Calu3 (cell line): ENCODE data around the gene CCDC69. TPM values are rescaled to one million over a fixed set of nuclear protein-coding genes. Genes with fewer than 3 reads are reported as not detected.

ENCODE experiments used
- BruUV-seq: library from RNA; stranded (reverse); fragments of 400-500 nt; replicated peaks from 2 replicates; lab custom pipeline; 2021; lab: Mats Ljungman, UMichigan
- CTCF ChIA-PET: fragments of 300-600 bp; sonication (Branson Sonifier 250); formaldehyde crosslinking; loops from one replicate; lab custom pipeline; 2022; ENCODE audit warnings: antibody characterized with exemption; lab: Charles Lee
- DNase-seq: peaks from one replicate; pipeline ENCODE4 v3.0.0; 2022
- H3K27ac Mint-ChIP-seq: one replicate; pipeline ENCODE4 v1.8.0; 2022; ENCODE audit warnings: mixed read lengths; ENCODE audit not compliant: unreplicated experiment
- H3K27me3 Mint-ChIP-seq: one replicate; pipeline ENCODE4 v1.8.0; 2022; ENCODE audit warnings: mixed read lengths; ENCODE audit not compliant: unreplicated experiment
- H3K36me3 Mint-ChIP-seq: one replicate; pipeline ENCODE4 v1.8.0; 2022; ENCODE audit warnings: mild to moderate bottlenecking, moderate library complexity, mixed read lengths; ENCODE audit not compliant: insufficient read depth, unreplicated experiment
- H3K4me1 Mint-ChIP-seq: one replicate; pipeline ENCODE4 v1.8.0; 2022; ENCODE audit warnings: mild to moderate bottlenecking, low read depth, mixed read lengths; ENCODE audit not compliant: unreplicated experiment
- H3K4me3 Mint-ChIP-seq: one replicate; pipeline ENCODE4 v1.8.0; 2022; ENCODE audit warnings: mild to moderate bottlenecking, low read depth, moderate library complexity, mixed read lengths; ENCODE audit not compliant: unreplicated experiment
- H3K9me3 Mint-ChIP-seq: one replicate; pipeline ENCODE4 v1.8.0; 2022; ENCODE audit warnings: low read depth, mixed read lengths; ENCODE audit not compliant: unreplicated experiment
- CTCF ChIP-seq: fragments of 200-600 bp; IDR thresholded peaks from one replicate; pipeline ENCODE4 v1.8.0; 2022; ENCODE audit warnings: antibody characterized with exemption; ENCODE audit not compliant: unreplicated experiment
- intact Hi-C: fragments of 100-400 bp; cut with micrococcal nuclease; formaldehyde crosslinking; loops from one replicate; pipeline ENCODE4 v1.10.0; 2022; ENCODE audit not compliant: unreplicated experiment
- total RNA-seq: library from RNA; stranded (reverse); gene quantifications from 2 replicates; pipeline ENCODE4 v1.2.3, GENCODE V29; 2022

The CCDC69 gene
- total RNA-seq, 1 experiment from 2014 or later, result 1.0 TPM

- peaks cover 21% of the 10 kb centered on the region for H3K27me3 Mint-ChIP-seq
- no peak overlapping the region for H3K4me3 Mint-ChIP-seq
- H3K9me3 Mint-ChIP-seq, result no peaks in the 10 kb centered on the region
- intact Hi-C loops, result loop anchor here (5.0 kb wide), 1 partner anchor 78 kb away; no protein-coding TSS in a partner anchor
- H3K27ac Mint-ChIP-seq, result no peak overlapping the region
- CTCF ChIA-PET, result no interaction called here
- TF ChIP-seq CTCF, result no peak
- no TSS peak for BruUV-seq
- no peak for DNase-seq
- peaks cover 7% of the 10 kb centered on the region for H3K36me3 Mint-ChIP-seq
- no peaks in the 10 kb centered on the region for H3K4me1 Mint-ChIP-seq
Observed at GRCh38 chr5:151219789-151220188, 4.1 kb downstream of the CCDC69 start.

GRCh38 chr5:151219138-151219537, 4.8 kb downstream of the CCDC69 start:
- intact Hi-C loops, result no loop called here
- peaks cover 21% of the 10 kb centered on the region for H3K27me3 Mint-ChIP-seq
- no peak for DNase-seq
- no TSS peak for BruUV-seq
- TF ChIP-seq CTCF, result no peak
- no peaks in the 10 kb centered on the region for H3K9me3 Mint-ChIP-seq
- peaks cover 7% of the 10 kb centered on the region for H3K36me3 Mint-ChIP-seq
- no peak overlapping the region for H3K27ac Mint-ChIP-seq
- no peak overlapping the region for H3K4me3 Mint-ChIP-seq
- H3K4me1 Mint-ChIP-seq, result no peaks in the 10 kb centered on the region
- CTCF ChIA-PET, result no interaction called here

GRCh38 chr5:151218177-151218576, 5.7 kb downstream of the CCDC69 start:
- DNase-seq, result no peak
- CTCF ChIA-PET, result no interaction called here
- Mint-ChIP-seq H3K4me1 (no peaks in the 10 kb centered on the region), H3K9me3 (no peaks in the 10 kb centered on the region), H3K36me3 (no peaks in the 10 kb centered on the region), H3K27me3 (peaks cover 21% of the 10 kb centered on the region), H3K4me3 (no peak overlapping the region), H3K27ac (no peak overlapping the region)
- intact Hi-C loops, result no loop called here
- no peak for TF ChIP-seq CTCF
- BruUV-seq, result no TSS peak

- no TSS peak for BruUV-seq
- Mint-ChIP-seq H3K4me1 (no peaks in the 10 kb centered on the region), H3K4me3 (no peak overlapping the region), H3K27ac (no peak overlapping the region), H3K9me3 (no peaks in the 10 kb centered on the region), H3K27me3 (peaks cover 21% of the 10 kb centered on the region), H3K36me3 (no peaks in the 10 kb centered on the region)
- intact Hi-C loops, result no loop called here
- CTCF ChIA-PET, result no interaction called here
- DNase-seq, result no peak
- no peak for TF ChIP-seq CTCF
Observed at GRCh38 chr5:151216781-151217180, 7.1 kb downstream of the CCDC69 start.
